PC-9 (cell line): ENCODE data around the gene ANAPC16. TPM values are rescaled to one million over a fixed set of nuclear protein-coding genes. Genes with fewer than 3 reads are reported as not detected.

Source experiments
- BruUV-seq: library from RNA; stranded (reverse); fragments of 400-500 nt; replicated peaks from 2 replicates; lab custom pipeline; 2021; lab: Mats Ljungman, UMichigan
- CTCF ChIA-PET: fragments of 300-600 bp; sonication (Branson Sonifier 250); formaldehyde crosslinking; loops from one replicate; lab custom pipeline; 2022; ENCODE audit warnings: antibody characterized with exemption; lab: Charles Lee
- POLR2A ChIA-PET: fragments of 300-600 bp; sonication (Branson Sonifier 250); formaldehyde crosslinking; loops from one replicate; lab custom pipeline; 2022; ENCODE audit warnings: antibody characterized with exemption; ENCODE audit not compliant: unreplicated experiment; lab: Charles Lee
- DNase-seq, 2 experiments: peaks; one replicate each; pipeline versions ENCODE4 v3.0.0 to v3.0.0-alpha.2; 2015 to 2022; ENCODE audit warnings: mixed read lengths in 1 of 2
- H2AFZ ChIP-seq: fragments of 200-600 bp; sonication (generic); 2 replicates; pipeline ENCODE4 v1.8.1; 2017; ENCODE audit warnings: antibody characterized with exemption
- H3F3A ChIP-seq: fragments of 200-600 bp; sonication (generic); 2 replicates; pipeline ENCODE4 v1.8.1; 2017; ENCODE audit warnings: antibody characterized with exemption, mild to moderate bottlenecking, low read depth; ENCODE audit not compliant: insufficient read depth
- H3K27ac ChIP-seq: fragments of 200-600 bp; sonication (generic); 2 replicates; pipeline ENCODE4 v1.6.1; 2016; ENCODE audit warnings: mixed run types
- H3K27me3 ChIP-seq: fragments of 200-600 bp; sonication (generic); 2 replicates; pipeline ENCODE4 v1.6.1; 2016; ENCODE audit warnings: low read depth, mixed run types; ENCODE audit not compliant: insufficient read depth
- H3K36me3 ChIP-seq: fragments of 200-600 bp; sonication (generic); 2 replicates; pipeline ENCODE4 v1.6.1; 2016; ENCODE audit warnings: low read depth, mixed run types
- H3K4me1 ChIP-seq: fragments of 200-600 bp; sonication (generic); replicated peaks from 2 replicates; pipeline ENCODE4 v1.6.1; 2016; ENCODE audit warnings: mixed run types; ENCODE audit not compliant: insufficient read depth
- H3K4me2 ChIP-seq: fragments of 200-600 bp; sonication (generic); 2 replicates; pipeline ENCODE4 v1.6.1; 2017; ENCODE audit warnings: mixed run types
- H3K4me3 ChIP-seq: fragments of 200-600 bp; sonication (generic); 2 replicates; pipeline ENCODE4 v1.6.1; 2016; ENCODE audit warnings: mixed run types
- H3K79me2 ChIP-seq: fragments of 200-600 bp; sonication (generic); 2 replicates; pipeline ENCODE4 v1.6.1; 2017; ENCODE audit warnings: low read depth, mixed run types
- H3K9me2 ChIP-seq: fragments of 200-600 bp; sonication (generic); 2 replicates; pipeline ENCODE4 v1.8.1; 2017; ENCODE audit warnings: mild to moderate bottlenecking; ENCODE audit not compliant: insufficient read depth
- H3K9me3 ChIP-seq: fragments of 200-600 bp; sonication (generic); 2 replicates; pipeline ENCODE4 v1.8.1; 2016; ENCODE audit warnings: low read depth; ENCODE audit not compliant: insufficient read depth
- H4K20me1 ChIP-seq: fragments of 200-600 bp; sonication (generic); 2 replicates; pipeline ENCODE4 v1.8.1; 2017; ENCODE audit not compliant: insufficient read depth
- CTCF ChIP-seq: fragments of 200-600 bp; sonication (generic); conservative IDR thresholded peaks from 2 replicates; pipeline ENCODE4 v1.6.1; 2017; ENCODE audit warnings: mixed run types, antibody characterized with exemption, mild to moderate bottlenecking, moderate library complexity
- EZH2 ChIP-seq: fragments of 200-600 bp; sonication (generic); IDR thresholded peaks from 2 replicates; pipeline ENCODE4 v1.8.0; 2017; ENCODE audit warnings: antibody characterized with exemption, low read depth
- intact Hi-C: fragments of 100-400 bp; cut with micrococcal nuclease; formaldehyde crosslinking; loops from one replicate; pipeline ENCODE4 v1.10.0; 2022; ENCODE audit not compliant: unreplicated experiment
- total RNA-seq: library from RNA; stranded (reverse); gene quantifications from 2 replicates; pipeline ENCODE4 v1.2.3, GENCODE V29; 2021

ANAPC16 gene
- total RNA-seq, 1 experiment from 2014 or later = 171 TPM

- H3K36me3 ChIP-seq = peaks cover 12% of the 10 kb centered on the region
- H3K27me3 ChIP-seq = no peaks in the 10 kb centered on the region
- no peak overlapping the region for H2AFZ ChIP-seq
- H3K9me3 ChIP-seq = no peaks in the 10 kb centered on the region
- H3K27ac ChIP-seq = no peak overlapping the region
- no peak for TF ChIP-seq CTCF
- no peak overlapping the region for H3K4me3 ChIP-seq
- peaks cover 30% of the 10 kb centered on the region; the same call in 1 of the 2 replicates for H3F3A ChIP-seq
- ChIA-PET CTCF (interaction anchor here (0.6 kb wide), 1 partner anchor 22 kb away, joined by 4 read pairs; no protein-coding TSS in a partner anchor), POLR2A (no interaction called here)
- BruUV-seq = no TSS peak
- H3K79me2 ChIP-seq = no peaks in the 10 kb centered on the region
- no peaks in the 10 kb centered on the region for H3K9me2 ChIP-seq
- intact Hi-C loops = no loop called here
- DNase-seq = no peak
- no peaks in the 10 kb centered on the region for H4K20me1 ChIP-seq
- no peak overlapping the region for H3K4me2 ChIP-seq
- H3K4me1 ChIP-seq = peaks cover 13% of the 10 kb centered on the region
Measured at GRCh38 chr10:72194949-72195348, 20.9 kb upstream of the ANAPC16 start.

GRCh38 chr10:72200883-72201282 is 14.9 kb upstream of the ANAPC16 start:
- POLR2A ChIA-PET = no interaction called here

GRCh38 chr10:72201293-72201692 is 14.5 kb upstream of the ANAPC16 start:
- Histone ChIP-seq H3F3A (peaks cover 35% of the 10 kb centered on the region; the same call in 1 of the 2 replicates), H2AFZ (no peak overlapping the region), H3K27me3 (no peaks in the 10 kb centered on the region), H3K9me3 (no peaks in the 10 kb centered on the region), H3K4me3 (no peak overlapping the region), H3K9me2 (no peaks in the 10 kb centered on the region), H3K4me2 (no peak overlapping the region), H3K27ac (no peak overlapping the region), H3K4me1 (peaks cover 13% of the 10 kb centered on the region), H3K36me3 (peaks cover 37% of the 10 kb centered on the region), H3K79me2 (no peaks in the 10 kb centered on the region), H4K20me1 (no peaks in the 10 kb centered on the region)
- CTCF ChIA-PET = interaction anchor here (0.5 to 0.6 kb wide), 2 partner anchors 68 to 153 kb away, joined by 3 to 4 read pairs; no protein-coding TSS in a partner anchor
- intact Hi-C loops = no loop called here
- TF ChIP-seq EZH2 (no peak), CTCF (no peak)
- BruUV-seq = no TSS peak
- no peak for DNase-seq
- POLR2A ChIA-PET = no interaction called here

More at GRCh38 chr10:72200883-72201282, 14.9 kb upstream of the ANAPC16 start:
- H3K79me2 ChIP-seq = no peaks in the 10 kb centered on the region
- H3K9me2 ChIP-seq = no peaks in the 10 kb centered on the region
- H3K27ac ChIP-seq = no peak overlapping the region
- peaks cover 35% of the 10 kb centered on the region; the same call in 1 of the 2 replicates for H3F3A ChIP-seq
- no peak for DNase-seq
- H4K20me1 ChIP-seq = no peaks in the 10 kb centered on the region
- H3K4me1 ChIP-seq = peaks cover 13% of the 10 kb centered on the region
- H3K4me3 ChIP-seq = no peak overlapping the region
- no peak overlapping the region for H3K4me2 ChIP-seq
- no peaks in the 10 kb centered on the region for H3K27me3 ChIP-seq
- H2AFZ ChIP-seq = no peak overlapping the region
- intact Hi-C loops = no loop called here
- no peak for TF ChIP-seq EZH2
- no peak for TF ChIP-seq CTCF
- BruUV-seq = no TSS peak
- peaks cover 38% of the 10 kb centered on the region for H3K36me3 ChIP-seq
- H3K9me3 ChIP-seq = no peaks in the 10 kb centered on the region
- CTCF ChIA-PET = interaction anchor here (0.5 kb wide), 1 partner anchor 152 kb away, joined by 3 read pairs; no protein-coding TSS in a partner anchor
